Spleen (tissue), 11 donors: ENCODE data around the gene NOL3. TPM values are rescaled to one million over a fixed set of nuclear protein-coding genes. Genes with fewer than 3 reads are reported as not detected.

Experiments
- DNase-seq: peaks from one replicate; pipeline ENCODE4 v3.0.0-alpha.2; 2020
- H3K27ac ChIP-seq, 8 donors: fragments of 200-600 bp; sonication (generic) in 7 of 8; 1 replicate in 4 of 8; 2 replicates in 4 of 8; pipeline versions ENCODE4 v1.5.0 to v1.8.0; 2016 to 2021; ENCODE audit warnings: inconsistent platforms in 4 of 8, mild to moderate bottlenecking in 4 of 8, moderate library complexity in 1 of 8
- H3K27me3 ChIP-seq, 7 donors: fragments of 200-600 bp; sonication (generic) in 6 of 7; replicated peaks in 1 of 7; 1 replicate in 4 of 7; 2 replicates in 3 of 7; pipeline versions ENCODE4 v1.5.0 to v1.8.0; 2016 to 2021; ENCODE audit warnings: inconsistent platforms in 3 of 7, mild to moderate bottlenecking in 1 of 7
- H3K36me3 ChIP-seq, 6 donors: fragments of 200-600 bp; sonication (generic) in 5 of 6; 1 replicate in 4 of 6; 2 replicates in 2 of 6; pipeline versions ENCODE4 v1.5.0 to v1.8.0; 2016 to 2021; ENCODE audit warnings: inconsistent platforms in 2 of 6
- H3K4me1 ChIP-seq, 6 donors: fragments of 200-600 bp; sonication (generic) in 5 of 6; 1 replicate in 3 of 6; 2 replicates in 3 of 6; pipeline versions ENCODE4 v1.5.0 to v1.8.0; 2016 to 2021; ENCODE audit warnings: inconsistent platforms in 3 of 6
- H3K4me3 ChIP-seq, 8 donors: fragments of 200-600 bp; sonication (generic) in 7 of 8; 1 replicate in 4 of 8; 2 replicates in 4 of 8; pipeline versions ENCODE4 v1.5.0 to v1.8.0; 2016 to 2021; ENCODE audit warnings: inconsistent platforms in 4 of 8, mild to moderate bottlenecking in 4 of 8, moderate library complexity in 2 of 8
- H3K9me3 ChIP-seq, 8 donors: fragments of 200-600 bp; sonication (generic) in 7 of 8; 1 replicate in 4 of 8; 2 replicates in 4 of 8; pipeline versions ENCODE4 v1.5.0 to v1.8.0; 2016 to 2021; ENCODE audit warnings: inconsistent platforms in 4 of 8
- CTCF ChIP-seq, 11 experiments: fragments of 200-600 bp in 7 of 11; fragments of 450-650 bp in 4 of 11; sonication (generic) in 4 of 11; IDR thresholded peaks in 8 of 11; conservative IDR thresholded peaks in 3 of 11; 1 replicate in 7 of 11; 2 replicates in 4 of 11; pipeline versions ENCODE4 v1.4.0 to v1.8.0; 2016 to 2021; ENCODE audit warnings: antibody characterized with exemption in 11 of 11, inconsistent platforms in 4 of 11, mild to moderate bottlenecking in 1 of 11
- POLR2A ChIP-seq, 3 donors: fragments of 450-650 bp; IDR thresholded peaks; one replicate each; pipeline ENCODE4 v1.5.1; 2017; ENCODE audit warnings: antibody characterized with exemption in 3 of 3, mild to moderate bottlenecking in 1 of 3
- POLR2AphosphoS5 ChIP-seq, 3 donors: sonication (generic); formaldehyde crosslinking; IDR thresholded peaks; one replicate each; pipeline ENCODE4 v1.5.1; 2017; ENCODE audit warnings: antibody characterized with exemption in 3 of 3
- WGBS, 5 donors: extraction: QIAGEN DNeasy Blood & Tissue Kit in 3 of 5; methylation state at CpG; one replicate each; pipeline versions ENCODE4 v1.1.5 to v1.1.7; 2013 to 2018; 5-methylcytosine and 5-hydroxymethylcytosine counted together
- intact Hi-C: fragments of 100-400 bp; cut with DNase I; formaldehyde crosslinking; loops from one replicate; pipeline ENCODE4 v1.15.0; 2023; ENCODE audit warnings: low total_unique reads
- polyA plus RNA-seq, 3 donors: library from polyadenylated mRNA; stranded (reverse); fragments of 200-250 nt; gene quantifications; one replicate each; pipeline ENCODE4 v1.2.1, GENCODE V29; 2013
- total RNA-seq, 7 donors: library from RNA; depleted of rRNA in 3 of 7; stranded (reverse); fragments of >200 nt in 3 of 7; fragmentation: NEBNext Ultra II Directional in 4 of 7; extraction: Animal tissue kit (Norgen Biotek cat#: 25700) in 4 of 7; gene quantifications; one replicate each; pipeline versions ENCODE4 v1.1.0 to v1.2.1, GENCODE V29; 2016 to 2021
- donor health status: healthy with polysubstance abuse.
- donor health status: DM: no; HTN: no; CAD: no; lungs with moderate emphysema.
- donor health status: DM: no; HTN: no; CAD: no.
- donor health status: Bipolar disorder and iron deficiency.
- donor health status: healthy.
- donor health status: DM: no; HTN: no; CAD: no.
- donor health status: DM: yes; HTN: yes; CAD: no.

Gene NOL3
- total and polyA plus RNA-seq, 10 donors, result 8.2 to 14.2 (median 12.7) TPM

- no peak for TF ChIP-seq CTCF (IDR thresholded peaks at IDR 0.05 in 8 of 11, conservative IDR thresholded peaks at IDR 0.05 in 3 of 11)
- TF ChIP-seq POLR2AphosphoS5 (IDR thresholded peaks at IDR 0.05), result no peak
- no peak for TF ChIP-seq POLR2A (IDR thresholded peaks at IDR 0.05)
- Histone ChIP-seq H3K4me1 (peaks cover 7 to 36% (median 18%) of the 10 kb centered on the region in 6 donors), H3K27me3 (no peaks in the 10 kb centered on the region), H3K4me3 (no peak overlapping the region), H3K9me3 (no peaks in the 10 kb centered on the region), H3K27ac (no peak overlapping the region), H3K36me3 (peaks cover 0 to 12% (median 0%) of the 10 kb centered on the region in 6 donors)
- no peak for DNase-seq
- intact Hi-C loops, result no loop called here
Observed at GRCh38 chr16:67212766-67213165, 42.4 kb downstream of the NOL3 start.

- no peak for DNase-seq
- no peak overlapping the region for H3K27ac ChIP-seq
- WGBS, 5 donors, result 75 to 88% (median 80%) methylated on average over 7 to 8 of the region's 8 CpGs
- H3K4me3 ChIP-seq, result no peak overlapping the region
- intact Hi-C loops, result no loop called here
- H3K27me3 ChIP-seq, result no peaks in the 10 kb centered on the region
- peaks cover 0 to 11% (median 0%) of the 10 kb centered on the region in 6 donors for H3K36me3 ChIP-seq
- H3K9me3 ChIP-seq, result no peaks in the 10 kb centered on the region
- TF ChIP-seq POLR2A (IDR thresholded peaks at IDR 0.05) (no peak), CTCF (IDR thresholded peaks at IDR 0.05 in 8 of 11, conservative IDR thresholded peaks at IDR 0.05 in 3 of 11) (no peak), POLR2AphosphoS5 (IDR thresholded peaks at IDR 0.05) (no peak)
- H3K4me1 ChIP-seq, result peaks cover 9 to 42% (median 23%) of the 10 kb centered on the region in 6 donors
Observed at GRCh38 chr16:67213197-67214019, 43.1 kb downstream of the NOL3 start.

- intact Hi-C loops, result no loop called here
- H3K36me3 ChIP-seq, result peaks cover 0 to 12% (median 0%) of the 10 kb centered on the region in 6 donors
- DNase-seq, result no peak
- 66 to 75% (median 71%) methylated on average over 5 of the region's 5 CpGs for WGBS, 5 donors
- no peaks in the 10 kb centered on the region for H3K27me3 ChIP-seq
- H3K4me1 ChIP-seq, result peaks cover 9 to 42% (median 23%) of the 10 kb centered on the region in 6 donors
- TF ChIP-seq CTCF (IDR thresholded peaks at IDR 0.05 in 8 of 11, conservative IDR thresholded peaks at IDR 0.05 in 3 of 11), result no peak
- no peak for TF ChIP-seq POLR2A (IDR thresholded peaks at IDR 0.05)
- TF ChIP-seq POLR2AphosphoS5 (IDR thresholded peaks at IDR 0.05), result no peak
- no peaks in the 10 kb centered on the region for H3K9me3 ChIP-seq
- no peak overlapping the region for H3K27ac ChIP-seq
- no peak overlapping the region for H3K4me3 ChIP-seq
Observed at GRCh38 chr16:67215706-67216105, 45.4 kb downstream of the NOL3 start.
